Endothelial cell of umbilical vein (primary cell): ENCODE data around the gene NEB.
"Not testable (repeated sequence)": the region's sequence is repeated elsewhere in the genome, so short reads cannot be mapped to it uniquely, and the experiment has no call there.

Experiments
- POLR2A ChIP-seq: IDR thresholded peaks from 2 replicates; pipeline ENCODE4 v1.6.1; 2012; ENCODE audit warnings: low read depth, mild to moderate bottlenecking, control low read depth, low read length
- TF ChIP-seq, protein P1 (sequence below), 2 donors: IDR thresholded peaks; 1 replicate in 1 of 2; 2 replicates in 1 of 2; pipeline ENCODE4 v1.5.1; 2011; ENCODE audit warnings: low read length in 2 of 2, mild to moderate bottlenecking in 2 of 2, moderate library complexity in 2 of 2, control low read depth in 1 of 2, inconsistent platforms in 1 of 2, low read depth in 1 of 2; ENCODE audit not compliant: insufficient read depth in 1 of 2; ENCODE audit errors: extremely low read depth in 1 of 2

GRCh38 chr2:151607459-151608424 is 126.5 kb downstream of the NEB start:
- TF ChIP-seq, protein P1, sequence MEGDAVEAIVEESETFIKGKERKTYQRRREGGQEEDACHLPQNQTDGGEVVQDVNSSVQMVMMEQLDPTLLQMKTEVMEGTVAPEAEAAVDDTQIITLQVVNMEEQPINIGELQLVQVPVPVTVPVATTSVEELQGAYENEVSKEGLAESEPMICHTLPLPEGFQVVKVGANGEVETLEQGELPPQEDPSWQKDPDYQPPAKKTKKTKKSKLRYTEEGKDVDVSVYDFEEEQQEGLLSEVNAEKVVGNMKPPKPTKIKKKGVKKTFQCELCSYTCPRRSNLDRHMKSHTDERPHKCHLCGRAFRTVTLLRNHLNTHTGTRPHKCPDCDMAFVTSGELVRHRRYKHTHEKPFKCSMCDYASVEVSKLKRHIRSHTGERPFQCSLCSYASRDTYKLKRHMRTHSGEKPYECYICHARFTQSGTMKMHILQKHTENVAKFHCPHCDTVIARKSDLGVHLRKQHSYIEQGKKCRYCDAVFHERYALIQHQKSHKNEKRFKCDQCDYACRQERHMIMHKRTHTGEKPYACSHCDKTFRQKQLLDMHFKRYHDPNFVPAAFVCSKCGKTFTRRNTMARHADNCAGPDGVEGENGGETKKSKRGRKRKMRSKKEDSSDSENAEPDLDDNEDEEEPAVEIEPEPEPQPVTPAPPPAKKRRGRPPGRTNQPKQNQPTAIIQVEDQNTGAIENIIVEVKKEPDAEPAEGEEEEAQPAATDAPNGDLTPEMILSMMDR (IDR thresholded peaks at IDR 0.05; ENCODE audit: extremely low read depth in 1 of 2, insufficient read depth in 1 of 2, low read depth in 1 of 2, low read length in 2 of 2): not testable (repeated sequence)
- TF ChIP-seq POLR2A: not testable (repeated sequence)
